Endothelial cell of umbilical vein (primary cell): ENCODE measurements around the gene STPG4. TPM values are rescaled to one million over a fixed set of nuclear protein-coding genes. Genes with fewer than 3 reads are reported as not detected.

Source experiments
- BruUV-seq: library from RNA; stranded (reverse); fragments of 400-500 nt; replicated peaks from 2 replicates; lab custom pipeline; 2021; lab: Mats Ljungman, UMichigan
- CTCF ChIA-PET: fragments of 300-600, 350-600 bp; sonication (Branson Sonifier 250); formaldehyde crosslinking; loops from one replicate; lab custom pipeline; 2021; ENCODE audit warnings: antibody characterized with exemption, inconsistent platforms; lab: Charles Lee
- POLR2A ChIA-PET: fragments of 300-600, 350-600 bp; sonication (Branson Sonifier 250); formaldehyde crosslinking; loops from one replicate; lab custom pipeline; 2021; ENCODE audit warnings: antibody characterized with exemption, inconsistent platforms; lab: Charles Lee
- DNase-seq: peaks from one replicate; pipeline ENCODE4 v3.0.0-alpha.2; 2011; ENCODE audit warnings: low read depth, low spot score
- FAIRE-seq: peaks from 2 replicates; lab custom pipeline; 2011; peaks lifted over from hg19 to GRCh38; lab: Jason Lieb, UNC
- H2AFZ ChIP-seq: 2 replicates; pipeline ENCODE4 v1.6.0; 2012; ENCODE audit warnings: low read depth, low read length, control low read depth, inconsistent platforms
- H3K27ac ChIP-seq: 2 replicates; pipeline ENCODE4 v1.5.1; 2011; ENCODE audit warnings: low read depth, mild to moderate bottlenecking, control low read depth, low read length, moderate library complexity; ENCODE audit not compliant: insufficient read depth
- H3K27me3 ChIP-seq, 2 experiments: 2 replicates each; pipeline versions ENCODE4 v1.6.0 to v1.6.1; 2011; ENCODE audit warnings: low read length in 2 of 2, mixed read lengths in 1 of 2; ENCODE audit not compliant: control insufficient read depth in 2 of 2, insufficient read depth in 2 of 2
- H3K36me3 ChIP-seq, 2 experiments: 2 replicates in 1 of 2; 3 replicates in 1 of 2; pipeline ENCODE4 v1.5.1; 2011; ENCODE audit warnings: low read length in 2 of 2, mild to moderate bottlenecking in 1 of 2, moderate library complexity in 1 of 2; ENCODE audit not compliant: control insufficient read depth in 2 of 2, insufficient read depth in 2 of 2; ENCODE audit errors: extremely low read depth in 1 of 2
- H3K4me1 ChIP-seq: 3 replicates; pipeline ENCODE4 v1.5.1; 2011; ENCODE audit warnings: mild to moderate bottlenecking, low read length; ENCODE audit not compliant: control insufficient read depth, insufficient read depth; ENCODE audit errors: extremely low read depth
- H3K4me2 ChIP-seq: 2 replicates; pipeline ENCODE4 v1.6.1; 2011; ENCODE audit warnings: low read length, control low read depth, mixed read lengths; ENCODE audit not compliant: insufficient read depth
- H3K4me3 ChIP-seq, 3 experiments: fragments of 200-600 bp in 1 of 3; sonication (generic), shearing (Covaris generic) in 1 of 3; replicated peaks in 1 of 3; 2 replicates each; pipeline ENCODE4 v1.5.1; 2011 to 2016; ENCODE audit warnings: control low read depth in 3 of 3, low read length in 3 of 3, mild to moderate bottlenecking in 2 of 3, inconsistent platforms in 1 of 3, low read depth in 1 of 3, moderate library complexity in 1 of 3; ENCODE audit not compliant: insufficient read depth in 1 of 3
- H3K79me2 ChIP-seq: 2 replicates; pipeline ENCODE4 v1.6.0; 2012; ENCODE audit warnings: low read length, inconsistent platforms; ENCODE audit not compliant: control insufficient read depth, insufficient read depth
- H3K9ac ChIP-seq: replicated peaks from 2 replicates; pipeline ENCODE3; 2011; ENCODE audit warnings: low read length, control low read depth; ENCODE audit not compliant: insufficient read depth; ENCODE audit errors: extremely low read depth
- H3K9me1 ChIP-seq: replicated peaks from 3 replicates; pipeline ENCODE4 v1.6.0; 2011; ENCODE audit warnings: mild to moderate bottlenecking, low read length; ENCODE audit not compliant: control insufficient read depth, insufficient read depth; ENCODE audit errors: extremely low read depth
- H3K9me3 ChIP-seq: replicated peaks from 2 replicates; pipeline ENCODE4 v1.5.1; 2012; ENCODE audit warnings: low read length, inconsistent platforms; ENCODE audit not compliant: control insufficient read depth, insufficient read depth
- H4K20me1 ChIP-seq: replicated peaks from 2 replicates; pipeline ENCODE3; 2011; ENCODE audit warnings: mild to moderate bottlenecking, low read length; ENCODE audit not compliant: control insufficient read depth, insufficient read depth; ENCODE audit errors: extremely low read depth
- EZH2 ChIP-seq: IDR thresholded peaks from 2 replicates; pipeline ENCODE4 v1.6.1; 2012; ENCODE audit warnings: borderline replicate concordance, low read depth, mild to moderate bottlenecking, moderate library complexity, low read length, inconsistent platforms; ENCODE audit not compliant: severe bottlenecking
- FOS ChIP-seq: IDR thresholded peaks from 2 replicates; pipeline ENCODE4 v1.6.1; 2011; ENCODE audit warnings: mild to moderate bottlenecking, low read length, moderate library complexity, borderline replicate concordance; ENCODE audit not compliant: insufficient read depth
- GATA2 ChIP-seq: IDR thresholded peaks from 2 replicates; pipeline ENCODE4 v1.7.0; 2011; ENCODE audit warnings: low read depth, mild to moderate bottlenecking, moderate library complexity, mixed read lengths, low read length; ENCODE audit not compliant: insufficient read length, insufficient read depth
- JUN ChIP-seq: IDR thresholded peaks from 2 replicates; pipeline ENCODE4 v1.6.1; 2011; ENCODE audit warnings: borderline replicate concordance, low read depth; ENCODE audit not compliant: insufficient read length, insufficient read depth
- MYC ChIP-seq: IDR thresholded peaks from one replicate; pipeline ENCODE4 v1.6.1; 2011; ENCODE audit warnings: mild to moderate bottlenecking, low read depth, low read length
- POLR2A ChIP-seq: IDR thresholded peaks from 2 replicates; pipeline ENCODE4 v1.6.1; 2012; ENCODE audit warnings: low read depth, mild to moderate bottlenecking, control low read depth, low read length
- POLR2AphosphoS5 ChIP-seq: IDR thresholded peaks from 2 replicates; pipeline ENCODE4 v1.6.1; 2012; ENCODE audit warnings: low read depth, mild to moderate bottlenecking, control low read depth, low read length, moderate library complexity; ENCODE audit not compliant: insufficient read depth
- dilution Hi-C: fragments of 300-500 bp; cut with MboI; formaldehyde crosslinking; loops from one replicate; pipeline ENCODE4 v1.15.0; 2019; ENCODE audit warnings: low sequenced_read_pairs; ENCODE audit not compliant: extremely low pct_ligation_motif_present
- intact Hi-C: fragments of 100-400 bp; cut with micrococcal nuclease; formaldehyde crosslinking; loops from one replicate; pipeline ENCODE4 v1.10.0; 2022
- polyA plus RNA-seq, 4 experiments: library from polyadenylated mRNA; depleted of rRNA in 3 of 4; stranded (reverse) in 3 of 4; unstranded in 1 of 4; fragments of >200 nt; gene quantifications; 2 replicates each; pipeline versions ENCODE4 v1.2.1 to v1.2.3, GENCODE V29; 2011 to 2012; ENCODE audit warnings: missing spikeins in 1 of 4
- total RNA-seq: library from RNA; stranded (reverse); gene quantifications from 2 replicates; pipeline ENCODE4 v1.2.3, GENCODE V29; 2021
- TF ChIP-seq, protein P1 (sequence below): IDR thresholded peaks from 2 replicates; pipeline ENCODE4 v1.6.1; 2011; ENCODE audit not compliant: insufficient read depth, insufficient read length
- TF ChIP-seq, protein P2 (sequence below), 2 donors: IDR thresholded peaks; 1 replicate in 1 of 2; 2 replicates in 1 of 2; pipeline ENCODE4 v1.5.1; 2011; ENCODE audit warnings: low read length in 2 of 2, mild to moderate bottlenecking in 2 of 2, moderate library complexity in 2 of 2, control low read depth in 1 of 2, inconsistent platforms in 1 of 2, low read depth in 1 of 2; ENCODE audit not compliant: insufficient read depth in 1 of 2; ENCODE audit errors: extremely low read depth in 1 of 2

The STPG4 gene
- total and polyA plus RNA-seq, 2 donors (not counting 3 experiments of a cell fraction or from before 2014, with no cell fraction given): 0.53 TPM; not detected in 1

DNA sequence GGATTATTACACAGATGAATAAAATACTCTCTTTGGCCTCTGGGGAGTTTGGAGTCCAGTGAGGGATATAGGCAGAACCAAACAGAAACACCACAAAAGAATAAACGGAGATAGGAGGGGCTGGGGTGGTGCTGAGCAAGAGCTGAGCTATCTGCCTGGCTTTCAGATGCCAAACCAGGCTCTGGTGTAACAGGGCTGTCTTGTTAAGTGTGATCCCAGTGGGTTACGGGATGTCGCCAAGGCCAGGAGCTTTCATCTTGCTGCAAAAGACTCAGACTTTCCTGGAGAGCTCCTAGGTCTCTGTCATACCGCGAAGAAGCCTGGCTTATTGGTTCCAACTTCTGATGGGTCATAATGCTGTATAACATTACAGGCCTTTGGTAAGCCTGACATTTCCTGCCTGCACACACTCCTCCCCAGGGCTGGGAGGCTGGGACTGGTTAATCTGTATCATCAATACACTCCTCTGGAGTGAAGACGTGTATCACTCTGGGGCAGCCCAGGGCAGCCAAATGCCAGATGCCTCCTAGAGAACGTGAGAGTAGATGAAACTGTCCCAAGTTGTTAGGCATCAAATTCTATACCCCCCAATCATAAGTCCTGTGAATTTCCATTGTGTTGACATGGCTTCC is 60.5 kb downstream of the STPG4 start:
- ChIA-PET POLR2A (no interaction called here), CTCF (interaction anchor here (1.4 kb wide), 1 partner anchor 78 kb away, joined by 3 read pairs; no protein-coding TSS in a partner anchor)
- FAIRE-seq (no peak), DNase-seq (no peak)
- TF ChIP-seq, protein P1, sequence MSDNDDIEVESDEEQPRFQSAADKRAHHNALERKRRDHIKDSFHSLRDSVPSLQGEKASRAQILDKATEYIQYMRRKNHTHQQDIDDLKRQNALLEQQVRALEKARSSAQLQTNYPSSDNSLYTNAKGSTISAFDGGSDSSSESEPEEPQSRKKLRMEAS: no peak
- TF ChIP-seq EZH2 (no peak), POLR2AphosphoS5 (no peak), POLR2A (no peak), MYC (no peak), JUN (no peak), FOS (no peak), GATA2 (no peak)
- TF ChIP-seq, protein P2, sequence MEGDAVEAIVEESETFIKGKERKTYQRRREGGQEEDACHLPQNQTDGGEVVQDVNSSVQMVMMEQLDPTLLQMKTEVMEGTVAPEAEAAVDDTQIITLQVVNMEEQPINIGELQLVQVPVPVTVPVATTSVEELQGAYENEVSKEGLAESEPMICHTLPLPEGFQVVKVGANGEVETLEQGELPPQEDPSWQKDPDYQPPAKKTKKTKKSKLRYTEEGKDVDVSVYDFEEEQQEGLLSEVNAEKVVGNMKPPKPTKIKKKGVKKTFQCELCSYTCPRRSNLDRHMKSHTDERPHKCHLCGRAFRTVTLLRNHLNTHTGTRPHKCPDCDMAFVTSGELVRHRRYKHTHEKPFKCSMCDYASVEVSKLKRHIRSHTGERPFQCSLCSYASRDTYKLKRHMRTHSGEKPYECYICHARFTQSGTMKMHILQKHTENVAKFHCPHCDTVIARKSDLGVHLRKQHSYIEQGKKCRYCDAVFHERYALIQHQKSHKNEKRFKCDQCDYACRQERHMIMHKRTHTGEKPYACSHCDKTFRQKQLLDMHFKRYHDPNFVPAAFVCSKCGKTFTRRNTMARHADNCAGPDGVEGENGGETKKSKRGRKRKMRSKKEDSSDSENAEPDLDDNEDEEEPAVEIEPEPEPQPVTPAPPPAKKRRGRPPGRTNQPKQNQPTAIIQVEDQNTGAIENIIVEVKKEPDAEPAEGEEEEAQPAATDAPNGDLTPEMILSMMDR (IDR thresholded peaks at IDR 0.05; ENCODE audit: extremely low read depth in 1 of 2, insufficient read depth in 1 of 2, low read depth in 1 of 2, low read length in 2 of 2): no peak
- H4K20me1 ChIP-seq: no peaks in the 10 kb centered on the region
- peaks cover 9% of the 10 kb centered on the region for H3K4me1 ChIP-seq
- H3K9ac ChIP-seq: no peak overlapping the region
- dilution Hi-C loops: no loop called here
- no peak overlapping the region for H3K4me3 ChIP-seq
- intact Hi-C loops: no loop called here
- no TSS peak for BruUV-seq
- no peak overlapping the region for H3K27ac ChIP-seq
- H3K9me3 ChIP-seq: no peaks in the 10 kb centered on the region
- H3K79me2 ChIP-seq: no peaks in the 10 kb centered on the region
- H2AFZ ChIP-seq: no peak overlapping the region
- no peaks in the 10 kb centered on the region for H3K27me3 ChIP-seq
- H3K9me1 ChIP-seq: no peaks in the 10 kb centered on the region
- H3K36me3 ChIP-seq: no peaks in the 10 kb centered on the region
- H3K4me2 ChIP-seq: no peak overlapping the region
